DND-41 (cell line): Measurements from ENCODE around the gene ATP11B.

Experiments
- ATAC-seq: fragments of 200-7000 bp; cut with Tn5 transposase; 3 replicates; pipeline ENCODE4 v1.9.1; 2021; ENCODE audit warnings: low read depth; ENCODE audit not compliant: insufficient read depth
- DNase-seq: peaks from one replicate; pipeline ENCODE4 v3.0.0-alpha.2; 2020
- H2AFZ ChIP-seq: 2 replicates; pipeline ENCODE4 v1.6.0; 2012; ENCODE audit warnings: low read depth, low read length
- H3K27ac ChIP-seq: 2 replicates; pipeline ENCODE4 v1.5.1; 2012; ENCODE audit warnings: low read length, inconsistent platforms
- H3K27me3 ChIP-seq: fragments of 200-600 bp; sonication (generic); 2 replicates; pipeline ENCODE4 v1.6.0; 2012; ENCODE audit warnings: low read length, mild to moderate bottlenecking, inconsistent platforms; ENCODE audit not compliant: insufficient read depth, poor library complexity
- H3K36me3 ChIP-seq: 2 replicates; pipeline ENCODE4 v1.5.1; 2012; ENCODE audit warnings: low read length, inconsistent platforms; ENCODE audit not compliant: insufficient read depth
- H3K4me1 ChIP-seq: 2 replicates; pipeline ENCODE4 v1.5.1; 2012; ENCODE audit warnings: mild to moderate bottlenecking, low read length; ENCODE audit not compliant: insufficient read depth
- H3K4me2 ChIP-seq: 2 replicates; pipeline ENCODE4 v1.6.0; 2012; ENCODE audit warnings: mild to moderate bottlenecking, moderate library complexity, low read length, inconsistent platforms; ENCODE audit not compliant: insufficient read depth
- H3K4me3 ChIP-seq, 2 experiments: fragments of 200-600 bp in 1 of 2; shearing (Covaris generic) in 1 of 2; 2 replicates each; pipeline ENCODE4 v1.5.1; 2012 to 2016; ENCODE audit warnings: inconsistent platforms in 2 of 2, low read length in 2 of 2, mild to moderate bottlenecking in 2 of 2, low read depth in 1 of 2, moderate library complexity in 1 of 2
- H3K79me2 ChIP-seq: 2 replicates; pipeline ENCODE4 v1.6.0; 2012; ENCODE audit warnings: low read length, inconsistent platforms; ENCODE audit not compliant: insufficient read depth
- H3K9ac ChIP-seq: 2 replicates; pipeline ENCODE4 v1.6.0; 2012; ENCODE audit warnings: low read depth, mild to moderate bottlenecking, inconsistent platforms, low read length, moderate library complexity
- H3K9me3 ChIP-seq: 2 replicates; pipeline ENCODE4 v1.5.1; 2012; ENCODE audit warnings: low read length, moderate library complexity, mild to moderate bottlenecking, inconsistent platforms; ENCODE audit not compliant: insufficient read depth, severe bottlenecking
- H4K20me1 ChIP-seq: 2 replicates; pipeline ENCODE4 v1.6.0; 2012; ENCODE audit warnings: low read length; ENCODE audit not compliant: insufficient read depth
- EZH2 ChIP-seq: IDR thresholded peaks from 3 replicates; pipeline ENCODE4 v1.6.1; 2012; ENCODE audit warnings: borderline replicate concordance, low read depth, mild to moderate bottlenecking, moderate library complexity, low read length, inconsistent platforms; ENCODE audit not compliant: severe bottlenecking
- TF ChIP-seq, protein P1 (sequence below): IDR thresholded peaks from 2 replicates; pipeline ENCODE4 v1.5.1; 2012; ENCODE audit warnings: borderline replicate concordance, low read length, moderate library complexity, mild to moderate bottlenecking; ENCODE audit not compliant: poor library complexity, severe bottlenecking; ENCODE audit errors: extremely low read depth

ATP11B gene

DNA sequence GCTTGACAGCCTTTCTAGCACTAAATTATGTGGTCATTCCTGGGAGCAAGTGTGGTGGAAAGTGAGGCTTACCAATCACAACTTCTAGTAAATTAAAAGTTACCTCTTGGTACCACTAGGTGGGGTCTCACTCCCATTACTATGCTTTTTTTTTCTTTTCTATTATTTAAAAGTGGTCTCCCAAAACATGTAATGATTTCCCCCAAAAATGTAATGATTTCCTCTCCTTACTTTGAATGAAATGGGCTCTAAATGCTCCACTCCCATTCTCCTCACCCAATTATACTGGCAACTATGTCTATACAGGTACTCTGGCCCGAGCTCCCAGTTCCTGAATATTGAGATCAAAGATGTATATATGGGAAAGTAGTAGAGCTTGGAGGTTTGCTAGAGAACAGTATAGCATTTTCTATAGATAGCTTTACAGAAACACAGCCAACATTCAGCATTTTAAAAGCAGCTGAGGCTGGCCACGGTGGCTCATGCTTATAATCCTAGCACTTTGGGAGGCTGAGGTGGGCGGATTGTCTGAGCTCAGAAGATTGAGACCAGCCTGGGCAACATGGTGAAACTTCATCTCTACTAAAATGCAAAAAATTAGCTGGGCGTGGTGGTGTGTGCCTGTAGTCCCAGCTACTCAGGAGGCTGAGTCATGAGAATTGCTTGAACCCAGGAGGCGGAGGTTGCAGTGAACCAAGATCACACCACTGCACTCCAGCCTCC is 116.2 kb downstream of the ATP11B start:
- no peak overlapping the region for H3K9ac ChIP-seq
- H3K79me2 ChIP-seq, result no peaks in the 10 kb centered on the region
- no peak overlapping the region for H2AFZ ChIP-seq
- TF ChIP-seq EZH2, result no peak
- TF ChIP-seq, protein P1, sequence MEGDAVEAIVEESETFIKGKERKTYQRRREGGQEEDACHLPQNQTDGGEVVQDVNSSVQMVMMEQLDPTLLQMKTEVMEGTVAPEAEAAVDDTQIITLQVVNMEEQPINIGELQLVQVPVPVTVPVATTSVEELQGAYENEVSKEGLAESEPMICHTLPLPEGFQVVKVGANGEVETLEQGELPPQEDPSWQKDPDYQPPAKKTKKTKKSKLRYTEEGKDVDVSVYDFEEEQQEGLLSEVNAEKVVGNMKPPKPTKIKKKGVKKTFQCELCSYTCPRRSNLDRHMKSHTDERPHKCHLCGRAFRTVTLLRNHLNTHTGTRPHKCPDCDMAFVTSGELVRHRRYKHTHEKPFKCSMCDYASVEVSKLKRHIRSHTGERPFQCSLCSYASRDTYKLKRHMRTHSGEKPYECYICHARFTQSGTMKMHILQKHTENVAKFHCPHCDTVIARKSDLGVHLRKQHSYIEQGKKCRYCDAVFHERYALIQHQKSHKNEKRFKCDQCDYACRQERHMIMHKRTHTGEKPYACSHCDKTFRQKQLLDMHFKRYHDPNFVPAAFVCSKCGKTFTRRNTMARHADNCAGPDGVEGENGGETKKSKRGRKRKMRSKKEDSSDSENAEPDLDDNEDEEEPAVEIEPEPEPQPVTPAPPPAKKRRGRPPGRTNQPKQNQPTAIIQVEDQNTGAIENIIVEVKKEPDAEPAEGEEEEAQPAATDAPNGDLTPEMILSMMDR, result peak; percentile 65
- H3K36me3 ChIP-seq, result peaks cover 12% of the 10 kb centered on the region; the same call in 1 of the 2 replicates
- ATAC-seq (no peak), DNase-seq (no peak)
- H3K9me3 ChIP-seq, result no peaks in the 10 kb centered on the region
- peaks cover 45% of the 10 kb centered on the region for H3K4me1 ChIP-seq
- H3K4me2 ChIP-seq, result no peak overlapping the region
- H4K20me1 ChIP-seq, result no peaks in the 10 kb centered on the region
- no peak overlapping the region for H3K4me3 ChIP-seq
- H3K27me3 ChIP-seq, result no peaks in the 10 kb centered on the region
- H3K27ac ChIP-seq, result peak overlapping the region; percentile 32; the same call in 1 of the 2 replicates

DNA sequence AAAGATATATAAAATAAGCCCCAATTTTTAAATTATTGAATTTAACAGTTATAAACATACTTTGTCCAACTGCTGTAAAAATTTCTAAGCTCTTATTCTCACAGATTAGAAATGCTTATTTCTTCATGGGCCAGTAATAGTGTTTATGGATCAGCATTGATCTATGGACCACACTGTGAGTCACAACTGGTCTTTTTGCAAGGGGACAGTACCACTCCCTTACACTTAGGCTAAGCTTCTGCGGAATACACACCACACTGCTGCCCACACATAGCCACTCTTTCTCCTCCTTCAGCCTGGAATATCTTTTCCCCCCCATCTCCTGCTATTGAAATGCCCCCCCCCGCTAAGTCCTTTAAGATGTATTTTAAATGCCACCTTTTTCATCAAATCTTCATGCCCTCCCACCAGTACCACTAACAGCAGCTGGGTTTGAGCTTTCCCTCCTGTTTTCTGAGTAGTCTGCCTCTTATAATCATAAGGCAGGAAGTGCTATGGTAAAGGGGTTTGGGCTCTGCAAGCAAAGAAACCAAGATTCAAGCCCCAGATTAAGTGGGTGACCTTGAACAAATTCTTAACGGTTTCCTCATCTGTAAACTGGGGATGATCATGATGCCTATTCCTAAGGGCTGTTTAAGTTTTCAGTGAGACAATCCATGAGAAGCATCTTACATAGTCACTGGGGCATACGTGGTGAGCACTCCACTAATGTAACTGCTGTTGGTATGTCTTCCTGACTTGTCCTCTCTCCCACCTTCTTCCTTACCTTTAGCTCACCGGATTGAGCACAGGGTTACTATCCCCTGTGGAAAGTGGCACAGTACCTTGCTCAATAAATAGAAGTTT is 117.9 kb downstream of the ATP11B start:
- TF ChIP-seq, protein P1, result no peak
- TF ChIP-seq EZH2, result no peak
- peak overlapping the region; percentile 80 for H3K27ac ChIP-seq

DNA sequence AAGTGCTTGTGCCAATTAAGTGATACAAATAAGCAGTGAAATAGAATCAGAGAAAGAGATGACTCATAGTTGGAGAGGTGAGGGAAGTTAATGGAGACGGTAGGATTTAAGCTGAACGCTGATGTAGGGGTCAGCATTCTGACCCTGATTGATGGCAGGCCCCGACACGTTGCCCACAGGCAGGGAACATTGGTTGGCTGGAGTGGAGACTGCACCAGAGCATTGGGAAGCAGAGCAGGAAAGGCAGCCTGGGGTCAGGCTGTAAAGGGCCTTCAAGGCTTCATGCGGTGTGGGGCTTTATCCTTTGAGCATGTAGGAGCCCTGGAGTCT is 118.4 kb downstream of the ATP11B start:
- Histone ChIP-seq H3K36me3 (peaks cover 2% of the 10 kb centered on the region; the same call in 1 of the 2 replicates), H2AFZ (no peak overlapping the region), H3K9me3 (no peaks in the 10 kb centered on the region), H3K27ac (peak overlapping the region; percentile 80), H4K20me1 (no peaks in the 10 kb centered on the region), H3K79me2 (no peaks in the 10 kb centered on the region), H3K27me3 (no peaks in the 10 kb centered on the region), H3K4me1 (peaks cover 62% of the 10 kb centered on the region), H3K9ac (0 out of 2 replicates have a peak overlapping the region, but pooled peaks have one; percentile 2), H3K4me2 (no peak overlapping the region), H3K4me3 (no peak overlapping the region)
- DNase-seq (no peak), ATAC-seq (no peak)
- no peak for TF ChIP-seq EZH2
- TF ChIP-seq, protein P1, result no peak

More for the DNA sequence above, 117.9 kb downstream of the ATP11B start:
- Histone ChIP-seq H3K4me1 (peaks cover 62% of the 10 kb centered on the region), H3K4me2 (no peak overlapping the region), H3K79me2 (no peaks in the 10 kb centered on the region), H3K36me3 (peaks cover 5% of the 10 kb centered on the region; the same call in 1 of the 2 replicates), H3K4me3 (no peak overlapping the region), H4K20me1 (no peaks in the 10 kb centered on the region), H3K27me3 (no peaks in the 10 kb centered on the region), H3K9me3 (no peaks in the 10 kb centered on the region), H2AFZ (no peak overlapping the region), H3K9ac (0 out of 2 replicates have a peak overlapping the region, but pooled peaks have one; percentile 2)
- DNase-seq (peak; percentile 63), ATAC-seq (peak; percentile 71)
